ENCODE data around the gene PPM1J. TPM values are rescaled to one million over a fixed set of nuclear protein-coding genes. Genes with fewer than 3 reads are reported as not detected.

The PPM1J gene
- total RNA-seq, 5 donors from 2014 or later (not counting 1 experiment from before 2014, with no cell fraction given) = 0.15 to 0.77 (median 0.38) TPM

GRCh38 chr1:112678605-112679004 is 36.5 kb downstream of the PPM1J start:
- no peaks in the 10 kb centered on the region for H3K9me3 ChIP-seq
- no peak for ATAC-seq (replicated peaks in 1 of 4)
- no peak overlapping the region for H3K4me3 ChIP-seq (ENCODE audit: control insufficient read depth in 1 of 2, extremely low read depth in 1 of 2, low read length in 1 of 2)
- Mint-ChIP-seq H3K36me3 (peaks cover 19% of the 10 kb centered on the region), H3K4me1 (peaks cover 46 to 54% (median 52%) of the 10 kb centered on the region in 3 donors), H3K9me3 (no peaks in the 10 kb centered on the region), H3K27ac (peak overlapping the region in 1 of 2 donors; percentile 19), H3K27me3 (no peaks in the 10 kb centered on the region), H3K4me3 (no peak overlapping the region)
- H3K36me3 ChIP-seq (ENCODE audit: control insufficient read depth in 2 of 2, extremely low read depth in 1 of 2, insufficient read depth in 1 of 2, low read length in 1 of 2) = no peaks in the 10 kb centered on the region
- no peak for DNase-seq
- ChIA-PET POLR2A (no interaction called here), CTCF (interaction anchor here in 1 of 2 donors (0.6 kb wide), 1 partner anchor 141 kb away, joined by 3 read pairs; no protein-coding TSS in a partner anchor)
- peaks cover 6 to 18% of the 10 kb centered on the region in 2 experiments for H3K4me1 ChIP-seq (ENCODE audit: control insufficient read depth in 1 of 2, extremely low read depth in 1 of 2, insufficient read depth in 2 of 2, low read length in 2 of 2)
- H3K27ac ChIP-seq (ENCODE audit: low read length) = no peak overlapping the region
- WGBS (ENCODE audit: insufficient coverage) = 81% methylated on average over 2 of the region's 3 CpGs
- no peaks in the 10 kb centered on the region for H3K27me3 ChIP-seq (replicated peaks in 1 of 2; ENCODE audit: control insufficient read depth in 2 of 2, extremely low read depth in 1 of 2, insufficient read depth in 2 of 2, low read length in 1 of 2)

- Mint-ChIP-seq H3K27me3 (no peaks in the 10 kb centered on the region), H3K4me1 (peaks cover 52 to 62% (median 58%) of the 10 kb centered on the region in 3 donors), H3K36me3 (peaks cover 18% of the 10 kb centered on the region), H3K27ac (peak overlapping the region; percentile 2 to 44), H3K9me3 (no peaks in the 10 kb centered on the region), H3K4me3 (no peak overlapping the region)
- no CpG with 5 or more reads among the region's 4 CpGs for WGBS (ENCODE audit: insufficient coverage)
- Histone ChIP-seq H3K4me3 (ENCODE audit: control insufficient read depth in 1 of 2, extremely low read depth in 1 of 2, low read length in 1 of 2) (no peak overlapping the region), H3K27ac (ENCODE audit: low read length) (no peak overlapping the region), H3K4me1 (ENCODE audit: control insufficient read depth in 1 of 2, extremely low read depth in 1 of 2, insufficient read depth in 2 of 2, low read length in 2 of 2) (peaks cover 6 to 18% of the 10 kb centered on the region in 2 experiments), H3K27me3 (replicated peaks in 1 of 2; ENCODE audit: control insufficient read depth in 2 of 2, extremely low read depth in 1 of 2, insufficient read depth in 2 of 2, low read length in 1 of 2) (no peaks in the 10 kb centered on the region), H3K9me3 (no peaks in the 10 kb centered on the region), H3K36me3 (ENCODE audit: control insufficient read depth in 2 of 2, extremely low read depth in 1 of 2, insufficient read depth in 1 of 2, low read length in 1 of 2) (no peaks in the 10 kb centered on the region)
- ATAC-seq (replicated peaks in 1 of 4) (no peak), DNase-seq (no peak)
- ChIA-PET CTCF (no interaction called here), POLR2A (no interaction called here)
These were observed 37.6 kb downstream of the PPM1J start for GRCh38 chr1:112677501-112677900.

DNA sequence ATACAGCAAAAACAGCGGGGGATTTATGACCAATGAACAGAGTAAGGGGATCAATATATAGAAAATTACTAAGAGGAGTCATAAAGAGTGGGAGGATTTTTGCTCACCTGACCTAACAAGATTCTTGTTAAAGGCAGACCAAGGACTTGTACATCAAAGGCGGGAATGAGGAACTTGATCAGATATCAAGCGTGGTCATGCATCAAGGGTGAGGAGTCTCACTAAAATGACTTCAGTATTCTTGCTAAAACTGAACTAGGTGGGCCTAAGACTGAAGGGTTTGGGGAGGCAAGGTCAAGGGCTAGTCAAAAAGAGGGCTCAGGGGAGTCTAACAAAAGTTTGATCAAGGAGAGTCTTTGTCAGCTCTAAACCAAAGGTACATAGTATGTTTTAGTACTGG is 38.6 kb downstream of the PPM1J start:
- H3K27me3 Mint-ChIP-seq = no peaks in the 10 kb centered on the region
- 82% methylated on average over 3 of the region's 3 CpGs for WGBS (ENCODE audit: insufficient coverage)

DNA sequence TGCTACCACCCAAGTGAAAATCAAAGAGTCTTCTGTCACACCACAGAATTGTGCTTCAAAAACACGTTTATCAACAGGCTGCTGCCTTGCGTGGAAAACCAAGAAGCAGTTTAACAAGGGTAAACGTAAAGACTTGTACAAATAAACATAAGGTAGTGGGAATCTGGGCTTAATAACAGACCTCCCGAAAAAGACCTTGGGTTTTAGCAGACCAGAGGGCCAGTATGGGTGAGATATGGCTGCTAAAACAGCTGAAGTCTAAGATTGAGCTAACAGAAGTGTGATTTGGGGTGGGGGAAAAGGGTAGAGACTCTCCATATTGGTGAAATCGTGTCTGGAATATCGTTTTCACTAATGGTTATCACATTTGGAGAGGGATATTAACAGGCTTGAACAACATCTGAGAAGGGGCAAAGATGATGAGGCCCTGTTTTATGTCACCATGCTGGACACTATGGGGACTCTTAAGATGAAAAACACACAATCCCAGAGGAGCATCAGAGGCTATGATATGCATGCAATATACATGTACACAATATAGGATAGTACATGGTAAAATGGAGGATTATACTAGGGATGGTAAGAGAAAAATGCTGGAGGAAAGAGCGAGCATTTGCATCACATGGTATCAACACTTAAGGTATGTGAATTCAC is 39.3 kb downstream of the PPM1J start:
- Histone ChIP-seq H3K27me3 (replicated peaks in 1 of 2; ENCODE audit: control insufficient read depth in 2 of 2, extremely low read depth in 1 of 2, insufficient read depth in 2 of 2, low read length in 1 of 2) (no peaks in the 10 kb centered on the region), H3K4me3 (ENCODE audit: control insufficient read depth in 1 of 2, extremely low read depth in 1 of 2, low read length in 1 of 2) (peak overlapping the region; percentile 92 to 96), H3K4me1 (ENCODE audit: control insufficient read depth in 1 of 2, extremely low read depth in 1 of 2, insufficient read depth in 2 of 2, low read length in 2 of 2) (peaks cover 6 to 18% of the 10 kb centered on the region in 2 experiments), H3K9me3 (no peaks in the 10 kb centered on the region), H3K27ac (ENCODE audit: low read length) (peak overlapping the region; percentile 48), H3K36me3 (ENCODE audit: control insufficient read depth in 2 of 2, extremely low read depth in 1 of 2, insufficient read depth in 1 of 2, low read length in 1 of 2) (peaks cover 0 to 8% of the 10 kb centered on the region in 2 donors)
- Mint-ChIP-seq H3K9me3 (no peaks in the 10 kb centered on the region), H3K27me3 (no peaks in the 10 kb centered on the region), H3K36me3 (peaks cover 22% of the 10 kb centered on the region), H3K4me1 (peaks cover 47 to 62% (median 57%) of the 10 kb centered on the region in 3 donors), H3K27ac (peak overlapping the region; percentile 63 to 87), H3K4me3 (peak overlapping the region; percentile 82 to 96 (median 83))
- ATAC-seq (replicated peaks in 1 of 4) (no peak), DNase-seq (no peak)
- 71% methylated on average over 5 of the region's 7 CpGs for WGBS (ENCODE audit: insufficient coverage)
- ChIA-PET CTCF (interaction anchor here (0.7 to 1.4 kb wide), 3 partner anchors 15 to 174 kb away, joined by 3 to 6 read pairs (median 3); no protein-coding TSS in a partner anchor), POLR2A (interaction anchor here (0.6 to 1.1 kb wide), 2 partner anchors 12 to 1113 kb away, joined by 3 read pairs; no protein-coding TSS in a partner anchor)

More for the DNA sequence above, 38.6 kb downstream of the PPM1J start:
- Histone ChIP-seq H3K36me3 (ENCODE audit: control insufficient read depth in 2 of 2, extremely low read depth in 1 of 2, insufficient read depth in 1 of 2, low read length in 1 of 2) (peaks cover 0 to 5% of the 10 kb centered on the region in 2 donors), H3K4me1 (ENCODE audit: control insufficient read depth in 1 of 2, extremely low read depth in 1 of 2, insufficient read depth in 2 of 2, low read length in 2 of 2) (peaks cover 6 to 18% of the 10 kb centered on the region in 2 experiments), H3K27ac (ENCODE audit: low read length) (no peak overlapping the region), H3K4me3 (ENCODE audit: control insufficient read depth in 1 of 2, extremely low read depth in 1 of 2, low read length in 1 of 2) (no peak overlapping the region), H3K27me3 (replicated peaks in 1 of 2; ENCODE audit: control insufficient read depth in 2 of 2, extremely low read depth in 1 of 2, insufficient read depth in 2 of 2, low read length in 1 of 2) (no peaks in the 10 kb centered on the region), H3K9me3 (no peaks in the 10 kb centered on the region)
- DNase-seq (no peak), ATAC-seq (replicated peaks in 1 of 4) (no peak)
- peaks cover 18% of the 10 kb centered on the region for H3K36me3 Mint-ChIP-seq
- peak overlapping the region; percentile 33 to 39 for H3K27ac Mint-ChIP-seq
- peaks cover 47 to 62% (median 57%) of the 10 kb centered on the region in 3 donors for H3K4me1 Mint-ChIP-seq
- H3K4me3 Mint-ChIP-seq = peak overlapping the region; percentile 35 to 96 (median 82)
- CTCF ChIA-PET = interaction anchor here (0.7 to 1.2 kb wide), 2 partner anchors 16 to 56 kb away, joined by 3 read pairs; no protein-coding TSS in a partner anchor
- no peaks in the 10 kb centered on the region for H3K9me3 Mint-ChIP-seq
- POLR2A ChIA-PET = no interaction called here

- peak overlapping the region; percentile 92 to 96 for H3K4me3 ChIP-seq (ENCODE audit: control insufficient read depth in 1 of 2, extremely low read depth in 1 of 2, low read length in 1 of 2)
- DNase-seq = peak in 25 of 35 experiments; percentile 3 to 51 (median 19)
- H3K4me1 ChIP-seq (ENCODE audit: control insufficient read depth in 1 of 2, extremely low read depth in 1 of 2, insufficient read depth in 2 of 2, low read length in 2 of 2) = peaks cover 6 to 18% of the 10 kb centered on the region in 2 experiments
- H3K36me3 ChIP-seq (ENCODE audit: control insufficient read depth in 2 of 2, extremely low read depth in 1 of 2, insufficient read depth in 1 of 2, low read length in 1 of 2) = peaks cover 0 to 14% of the 10 kb centered on the region in 2 donors
- H3K4me3 Mint-ChIP-seq = peak overlapping the region; percentile 96
- CTCF ChIA-PET = interaction anchor here (0.8 to 1.8 kb wide), 6 partner anchors 10 to 173 kb away, joined by 3 to 6 read pairs (median 4); partner anchors contain the start of gene PPM1J (in 2 of the 2)
- WGBS (ENCODE audit: insufficient coverage) = 1% methylated on average over 67 of the region's 68 CpGs
- H3K27me3 Mint-ChIP-seq = no peaks in the 10 kb centered on the region
- peak; percentile 46 to 62 (median 52) for ATAC-seq (replicated peaks in 1 of 4)
- peaks cover 47 to 62% (median 57%) of the 10 kb centered on the region in 3 donors for H3K4me1 Mint-ChIP-seq
- peak overlapping the region; percentile 64 for H3K27ac ChIP-seq (ENCODE audit: low read length)
- peak overlapping the region; percentile 92 to 95 for H3K27ac Mint-ChIP-seq
- POLR2A ChIA-PET = interaction anchor here (0.6 to 1.8 kb wide), 7 partner anchors 10 to 1113 kb away, joined by 3 to 7 read pairs (median 4); partner anchors contain the start of gene ST7L (in 1 of the 2)
- peaks cover 27% of the 10 kb centered on the region for H3K36me3 Mint-ChIP-seq
- H3K9me3 ChIP-seq = no peaks in the 10 kb centered on the region
- H3K9me3 Mint-ChIP-seq = no peaks in the 10 kb centered on the region
- H3K27me3 ChIP-seq (replicated peaks in 1 of 2; ENCODE audit: control insufficient read depth in 2 of 2, extremely low read depth in 1 of 2, insufficient read depth in 2 of 2, low read length in 1 of 2) = no peaks in the 10 kb centered on the region
These were observed 40.0 kb downstream of the PPM1J start for GRCh38 chr1:112674986-112675727.
